Stimulated activated CD8-positive, alpha-beta memory T cell treated with anti-CD3 and anti-CD28 coated beads, Interleukin-12 subunit alpha, Interleukin-12 subunit beta, amount 100 ng/mL, for 4 hours (primary cell): ENCODE data around the gene BLVRB.
"Not testable (repeated sequence)": the region's sequence is repeated elsewhere in the genome, so short reads cannot be mapped to it uniquely, and the experiment has no call there.

Experiments
- DNase-seq: peaks from one replicate; pipeline ENCODE4 v3.0.0-alpha.2; 2020; ENCODE audit warnings: low read depth

BLVRB gene

DNA sequence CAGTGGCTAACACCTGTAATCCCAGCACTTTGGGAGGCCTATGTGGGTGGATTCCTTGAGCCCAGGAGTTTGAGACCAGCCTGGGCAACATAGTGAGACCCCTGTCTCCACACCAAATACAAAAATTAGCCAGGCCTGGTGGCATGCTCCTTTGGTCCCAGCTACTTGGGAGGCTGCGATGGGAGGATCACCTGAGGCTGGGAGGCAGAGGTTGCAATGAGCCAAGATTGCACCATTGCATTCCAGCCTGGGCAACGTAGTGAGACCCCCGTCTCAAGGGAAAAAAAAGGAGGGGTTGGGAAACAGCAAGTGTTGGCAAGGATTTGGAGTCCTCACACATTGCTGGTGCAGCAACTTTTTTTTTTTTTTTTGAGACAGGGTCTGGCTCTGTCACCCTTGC is 20.5 kb upstream of the BLVRB start:
- DNase-seq, result no peak

- not testable (repeated sequence) for DNase-seq
Measured at GRCh38 chr19:40475878-40476644, 10.5 kb upstream of the BLVRB start.

- DNase-seq, result no peak
Measured at GRCh38 chr19:40474737-40475136, 9.2 kb upstream of the BLVRB start.

DNA sequence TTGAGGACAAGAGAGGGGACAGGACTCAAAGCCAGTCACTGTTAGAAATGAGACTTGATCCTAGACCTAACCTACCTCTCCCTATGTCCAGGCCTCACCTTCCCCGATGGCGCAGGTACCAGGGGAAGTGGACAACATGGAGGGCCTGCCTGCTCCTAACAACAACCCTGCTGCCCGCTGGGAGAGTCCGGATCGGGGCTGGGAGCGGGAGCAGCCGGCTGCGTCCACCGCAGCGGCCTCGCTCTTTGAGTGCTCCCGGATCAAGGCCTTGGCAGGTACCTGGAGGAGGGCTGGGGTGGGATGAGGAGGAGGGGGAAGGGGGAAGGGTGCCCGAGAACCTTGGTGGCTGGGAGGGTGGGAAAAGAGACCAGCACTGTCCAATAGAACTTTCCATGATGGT is 7.0 kb upstream of the BLVRB start:
- DNase-seq, result no peak

GRCh38 chr19:40471111-40471510 is 5.6 kb upstream of the BLVRB start:
- no peak for DNase-seq

- no peak for DNase-seq
Measured at GRCh38 chr19:40469011-40469410, 3.5 kb upstream of the BLVRB start.

- DNase-seq, result no peak
Measured at GRCh38 chr19:40466985-40467734, 1.6 kb upstream of the BLVRB start, which contains the start of gene SPTBN4. Gene SPTBN4, plus strand, starts transcription at chr19:40467001. Its CDS starts 5,621 bp downstream, at chr19:40472622.

GRCh38 chr19:40466219-40466984 is 857 bp upstream of the BLVRB start:
- DNase-seq, result peak; percentile 74

DNA sequence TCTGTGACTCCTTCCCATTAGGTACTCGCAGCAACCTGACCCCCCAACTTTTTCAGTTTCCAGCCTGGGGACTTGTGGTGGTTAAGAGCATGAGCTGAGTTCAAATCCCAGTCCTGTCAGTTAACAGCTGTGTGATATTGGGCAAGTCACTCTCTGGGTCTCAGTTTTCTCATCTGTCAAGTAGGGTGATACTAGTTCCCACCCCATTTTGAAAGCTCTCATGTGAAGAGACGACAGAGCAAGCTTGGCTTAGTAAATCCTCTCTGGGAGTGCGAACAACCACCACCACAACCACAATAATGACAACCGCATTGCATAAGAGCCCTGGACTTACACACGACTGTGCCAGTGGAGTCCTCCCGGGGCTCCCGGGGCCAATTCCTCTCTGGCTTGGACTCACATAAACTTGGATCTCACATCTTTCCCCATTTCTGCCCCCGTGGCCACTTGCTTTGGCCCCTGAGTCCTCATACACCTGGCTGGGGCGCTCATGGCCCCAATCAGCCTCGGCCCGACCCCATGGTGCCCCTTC is 454 bp downstream of the BLVRB start:
- DNase-seq, result no peak

DNA sequence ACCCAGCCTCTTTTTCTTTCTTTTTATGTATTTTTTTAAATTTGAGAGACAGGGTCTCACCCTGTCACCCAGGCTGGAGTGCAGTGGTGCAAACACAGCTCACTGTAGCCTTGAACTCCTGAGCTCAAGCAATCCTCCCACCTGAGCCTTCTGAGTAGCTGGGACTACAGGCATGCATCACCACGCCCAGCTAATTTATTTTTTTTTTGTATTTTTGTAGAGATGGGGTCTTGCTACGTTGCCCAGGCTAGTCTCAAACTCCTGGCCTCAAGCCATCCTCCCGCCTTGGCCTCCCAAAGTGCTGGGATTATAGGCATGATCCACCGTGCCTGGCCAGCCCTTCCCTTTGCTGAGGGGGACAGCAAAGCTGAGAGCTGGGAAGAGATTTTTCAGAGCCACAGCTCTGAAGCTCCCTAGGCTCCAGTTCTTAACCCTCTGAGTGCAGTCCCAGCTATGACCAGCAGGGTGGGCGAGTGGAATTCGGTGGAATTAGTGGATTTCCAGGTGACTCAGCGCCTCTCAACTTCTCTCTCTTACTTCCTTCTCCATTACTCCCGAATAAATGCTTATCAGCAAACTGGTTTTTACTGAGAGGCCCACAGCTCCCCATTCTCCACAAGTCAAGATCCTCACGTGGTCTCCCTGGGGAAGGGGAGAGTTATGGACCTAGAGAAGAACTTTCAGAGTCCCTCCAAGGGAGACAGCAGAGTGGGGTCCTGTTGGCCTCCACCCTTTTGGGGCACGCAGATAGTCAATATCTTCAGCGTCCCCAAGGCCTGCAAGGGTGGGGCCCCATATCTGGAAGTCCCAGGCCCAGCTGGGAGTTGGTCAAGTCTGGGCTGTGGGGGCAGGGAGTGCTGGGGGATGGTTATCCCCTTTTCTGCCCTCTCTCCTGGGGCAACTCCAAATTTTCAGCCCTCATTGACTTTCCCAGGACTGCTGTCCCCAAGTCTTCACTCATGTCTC is 1.2 kb downstream of the BLVRB start:
- peak; percentile 45 for DNase-seq

DNA sequence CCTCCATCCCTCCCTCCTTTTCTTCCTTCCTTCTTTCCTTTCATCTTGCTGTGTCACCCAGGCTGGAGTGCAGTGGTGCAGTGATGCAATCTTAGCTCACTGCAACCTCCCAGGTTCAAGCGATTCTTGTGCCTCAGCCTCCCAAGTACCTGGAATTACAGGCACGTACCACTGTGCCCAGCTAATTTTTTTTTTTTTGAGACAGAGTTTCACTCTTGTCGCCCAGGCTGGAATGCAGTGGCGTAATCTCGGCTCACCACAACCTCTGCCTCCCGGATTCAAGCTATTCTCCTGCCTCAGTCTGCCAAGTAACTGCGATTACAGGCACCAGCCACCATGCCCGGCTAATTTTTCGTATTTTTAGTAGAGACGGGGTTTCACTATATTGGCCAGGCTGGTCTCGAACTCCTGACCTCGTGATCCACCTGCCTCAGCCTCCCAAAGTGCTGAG is 1.9 kb downstream of the BLVRB start:
- DNase-seq, result not testable (repeated sequence)

DNA sequence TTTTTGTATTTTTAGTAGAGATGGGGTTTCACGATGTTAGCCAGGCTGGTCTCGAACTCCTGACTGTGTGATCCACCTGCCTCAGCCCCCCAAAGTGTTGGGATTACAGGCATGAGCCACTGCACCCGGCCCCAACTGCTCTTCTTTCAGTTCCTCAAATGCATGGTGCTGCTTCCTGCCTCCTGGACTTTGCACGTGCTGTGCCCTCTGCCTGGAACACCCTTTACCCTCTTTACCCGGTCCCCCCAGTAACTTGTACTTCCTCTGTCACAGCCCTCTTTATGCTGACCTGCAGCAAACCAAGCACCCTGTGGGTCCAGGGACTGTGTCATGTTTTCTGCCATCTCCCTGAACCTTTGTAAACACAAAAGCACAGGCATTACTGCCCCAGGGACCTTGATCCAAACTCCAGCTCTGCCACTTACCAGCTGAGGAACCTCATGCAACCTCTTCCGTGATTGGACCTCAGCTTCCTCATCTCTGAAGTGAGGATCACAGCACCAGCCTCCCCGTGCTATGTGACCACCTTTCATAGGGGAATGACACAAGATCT is 3.8 kb downstream of the BLVRB start:
- DNase-seq, result no peak

- DNase-seq, result no peak
Measured at GRCh38 chr19:40460185-40460584, 5.4 kb downstream of the BLVRB start.

GRCh38 chr19:40458597-40458974 is 7.0 kb downstream of the BLVRB start:
- no peak for DNase-seq

DNA sequence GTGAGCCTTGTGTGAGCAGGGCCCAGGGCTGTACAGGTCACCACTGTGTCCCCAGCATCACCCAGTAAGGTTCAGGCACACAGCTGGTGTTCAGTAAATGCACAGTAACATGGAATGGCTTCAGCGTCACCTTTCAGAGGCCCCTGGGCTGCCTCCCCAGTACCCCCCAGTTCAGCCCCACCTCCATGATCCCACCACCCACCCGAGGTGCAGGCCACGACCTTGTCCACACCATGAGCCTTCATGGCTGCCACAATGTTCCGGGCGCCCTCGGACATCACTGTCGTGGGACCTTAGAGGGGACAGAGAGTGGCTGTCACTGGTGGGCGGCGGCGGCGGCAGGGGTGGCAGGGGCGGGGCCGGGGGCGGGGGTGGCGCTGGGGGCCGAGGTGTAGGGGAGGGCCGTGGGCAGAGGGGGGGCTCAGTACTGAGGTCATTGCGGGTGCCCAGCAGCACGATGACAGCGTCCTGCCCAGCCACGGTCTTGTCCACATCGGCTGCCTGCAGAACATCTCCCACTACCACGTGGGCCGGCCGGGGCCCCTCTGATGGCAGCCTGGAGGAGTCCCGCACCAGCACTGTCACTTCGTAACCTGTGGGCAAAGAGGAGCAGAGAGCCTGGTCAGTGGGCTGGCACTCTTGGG is 7.5 kb downstream of the BLVRB start:
- no peak for DNase-seq

- no peak for DNase-seq
Measured at GRCh38 chr19:40457048-40457447, 8.5 kb downstream of the BLVRB start.

DNA sequence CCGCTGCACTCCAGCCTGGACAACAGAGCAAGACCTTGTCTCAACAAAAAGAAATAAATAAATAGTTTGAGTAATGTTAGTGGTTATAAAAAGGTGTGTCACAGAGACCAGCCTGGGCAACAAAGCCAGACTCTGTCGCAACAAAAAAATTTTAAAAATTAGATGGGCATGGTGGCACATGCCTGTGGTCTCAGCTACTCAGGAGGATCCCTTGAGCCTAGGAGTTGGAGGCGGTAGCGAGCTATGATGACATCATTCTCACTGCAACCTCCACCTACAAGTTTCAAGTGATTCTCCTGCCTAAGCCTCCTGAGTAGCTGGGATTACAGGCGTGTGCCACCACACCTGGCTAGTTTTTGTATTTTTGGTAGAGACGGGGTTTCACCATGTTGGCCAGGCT is 11.6 kb downstream of the BLVRB start:
- DNase-seq, result not testable (repeated sequence)

DNA sequence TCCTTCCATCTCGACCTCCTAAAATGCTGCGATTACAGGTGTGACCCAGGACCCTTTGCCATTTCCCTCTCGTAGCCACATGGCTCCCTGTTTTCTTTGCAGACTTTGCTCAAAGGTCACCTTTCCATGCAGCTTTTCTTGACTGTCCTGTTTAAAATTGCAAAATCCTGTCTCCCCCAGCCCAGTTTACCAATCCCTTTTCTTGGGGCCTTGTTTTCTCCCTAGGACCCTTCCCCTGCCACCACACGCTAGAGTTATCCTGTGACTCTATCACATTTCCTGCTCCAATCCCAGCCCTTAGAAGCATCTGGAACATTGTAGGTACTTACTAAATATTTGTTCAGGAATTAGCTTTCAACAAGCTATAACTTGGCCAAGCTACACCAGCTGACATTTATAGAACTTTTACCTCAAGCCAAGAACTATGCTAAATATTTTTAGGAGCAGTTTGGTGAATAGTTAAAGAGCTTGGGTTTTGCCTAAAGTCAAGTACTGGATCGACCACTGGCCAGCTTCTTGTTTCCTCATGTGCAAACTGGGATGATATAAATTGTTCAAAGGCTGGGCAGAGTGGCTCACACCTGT is 12.3 kb downstream of the BLVRB start:
- no peak for DNase-seq

DNA sequence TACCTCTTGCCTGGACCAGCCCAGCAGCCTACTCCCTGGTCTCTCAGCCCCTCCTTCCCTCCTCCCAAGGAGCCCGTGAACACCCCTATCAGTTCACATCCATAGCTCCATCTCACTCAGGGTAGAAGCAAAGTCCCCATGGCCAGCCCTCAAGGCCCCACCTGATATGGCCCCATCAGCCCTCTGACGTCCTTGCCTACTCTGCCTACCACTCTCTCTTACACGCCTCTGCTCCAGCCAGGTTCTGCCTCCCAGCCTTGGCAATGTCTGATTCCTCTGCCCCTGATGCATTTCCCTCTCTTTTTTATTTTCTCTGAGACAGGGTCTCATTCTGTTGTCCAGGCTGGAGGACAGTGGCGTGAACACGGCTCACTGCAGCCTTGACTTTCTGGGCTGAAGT is 13.5 kb downstream of the BLVRB start:
- no peak for DNase-seq

GRCh38 chr19:40450664-40451063 is 14.9 kb downstream of the BLVRB start:
- no peak for DNase-seq
